Measurements from ENCODE around the gene FPR1.
"Not testable (repeated sequence)": the region's sequence is repeated elsewhere in the genome, so short reads cannot be mapped to it uniquely, and the experiment has no call there.

The FPR1 gene

DNA sequence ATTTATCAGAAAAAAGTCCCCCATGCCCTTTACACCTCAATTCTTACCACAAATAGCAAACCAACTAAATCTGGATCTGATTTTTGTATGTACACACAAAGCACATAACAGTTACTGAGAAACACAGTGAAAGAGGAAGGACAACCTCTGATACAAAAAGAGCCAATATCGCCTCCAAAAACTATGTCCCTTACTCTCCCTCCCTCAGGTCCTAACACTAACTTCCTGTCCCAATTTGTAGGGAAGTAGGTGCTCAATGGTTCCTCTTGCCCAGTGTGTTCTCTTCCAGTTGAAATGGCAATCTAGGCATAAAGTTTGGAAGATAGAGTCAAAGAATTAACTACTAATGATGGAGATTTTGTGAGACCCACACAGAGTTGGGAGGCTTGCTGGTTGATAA, 27.5 kb upstream of the FPR1 start:
- no peak for DNase-seq

DNA sequence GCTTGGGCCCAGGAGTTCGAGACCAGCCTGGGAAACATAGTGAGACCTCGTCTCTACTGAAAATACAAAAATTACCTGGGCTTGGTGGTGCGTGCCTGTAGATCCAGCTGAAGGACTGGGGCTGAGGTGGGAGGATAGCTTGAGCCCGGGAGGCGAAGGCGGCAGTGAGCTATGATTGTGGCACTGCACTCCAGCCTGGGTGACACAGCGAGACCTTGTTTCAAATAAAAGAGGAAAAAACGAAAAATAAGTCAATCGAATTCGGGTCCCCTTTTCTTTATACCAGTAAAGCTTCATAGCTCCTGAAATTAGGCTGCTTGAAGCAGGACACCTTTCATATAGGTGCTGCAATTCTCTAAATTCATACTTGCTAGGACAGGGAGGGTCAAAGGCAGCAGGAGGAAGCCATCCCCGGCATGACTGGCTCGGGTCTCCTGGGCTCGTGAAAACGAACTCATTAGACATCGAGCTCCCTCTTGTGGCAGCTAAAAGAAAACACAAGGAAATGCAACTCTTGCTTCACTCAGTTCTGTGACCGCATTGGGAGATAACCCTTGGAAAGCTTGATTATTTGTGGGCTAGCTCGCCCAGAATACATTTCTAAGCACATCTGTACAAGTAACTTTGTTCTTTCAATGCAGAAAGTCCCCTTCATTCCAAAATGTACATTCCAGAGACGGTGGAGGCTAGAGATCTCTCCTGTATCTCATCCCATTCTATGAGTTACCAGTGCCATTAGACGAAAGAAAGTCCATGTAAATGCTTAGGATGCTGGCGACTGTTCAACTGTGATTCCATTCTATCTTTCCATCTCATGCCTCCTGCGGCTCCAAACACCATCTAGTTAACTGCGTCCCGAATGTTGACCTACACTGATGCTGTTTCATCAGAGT, 26.1 kb upstream of the FPR1 start:
- DNase-seq = peak; percentile 91

DNA sequence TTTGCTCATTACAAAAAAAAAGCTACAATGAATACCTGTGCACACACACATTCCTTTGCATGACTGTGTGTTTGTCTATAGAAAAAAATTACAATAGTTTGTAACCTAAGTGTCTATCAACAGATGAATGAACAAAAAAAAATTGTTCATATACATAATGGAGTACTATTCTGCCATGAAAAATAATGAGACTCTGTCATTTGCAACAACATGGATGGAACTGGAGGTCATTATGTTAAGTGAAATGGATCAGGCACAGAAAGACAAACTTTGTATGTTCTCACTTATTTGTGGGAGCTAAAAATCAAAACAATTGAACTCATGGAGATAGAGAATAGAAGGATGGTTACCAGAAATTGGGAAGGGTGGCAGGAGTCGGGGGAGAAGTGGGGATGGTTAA, 24.9 kb upstream of the FPR1 start:
- DNase-seq = not testable (repeated sequence)

DNA sequence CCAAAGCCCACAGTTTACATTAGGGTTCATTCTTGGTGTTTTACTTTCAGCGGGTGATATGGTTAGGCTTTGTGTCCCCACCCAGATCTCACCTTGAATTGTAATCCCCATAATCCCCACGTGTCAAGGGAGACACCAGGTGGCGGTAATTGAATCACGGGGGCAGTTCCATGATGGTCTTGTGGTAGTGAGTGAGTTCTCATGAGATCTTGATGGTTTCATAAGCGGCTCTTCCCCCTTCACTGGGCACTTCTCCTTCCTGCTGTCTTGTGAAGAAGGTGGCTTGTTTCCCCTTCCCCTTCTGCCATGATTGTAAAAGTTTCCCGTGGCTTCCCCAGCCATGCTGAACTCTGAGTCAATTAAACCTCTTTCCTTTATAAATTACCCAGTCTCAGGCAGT, 21.3 kb upstream of the FPR1 start:
- peak; percentile 65 for DNase-seq

DNA sequence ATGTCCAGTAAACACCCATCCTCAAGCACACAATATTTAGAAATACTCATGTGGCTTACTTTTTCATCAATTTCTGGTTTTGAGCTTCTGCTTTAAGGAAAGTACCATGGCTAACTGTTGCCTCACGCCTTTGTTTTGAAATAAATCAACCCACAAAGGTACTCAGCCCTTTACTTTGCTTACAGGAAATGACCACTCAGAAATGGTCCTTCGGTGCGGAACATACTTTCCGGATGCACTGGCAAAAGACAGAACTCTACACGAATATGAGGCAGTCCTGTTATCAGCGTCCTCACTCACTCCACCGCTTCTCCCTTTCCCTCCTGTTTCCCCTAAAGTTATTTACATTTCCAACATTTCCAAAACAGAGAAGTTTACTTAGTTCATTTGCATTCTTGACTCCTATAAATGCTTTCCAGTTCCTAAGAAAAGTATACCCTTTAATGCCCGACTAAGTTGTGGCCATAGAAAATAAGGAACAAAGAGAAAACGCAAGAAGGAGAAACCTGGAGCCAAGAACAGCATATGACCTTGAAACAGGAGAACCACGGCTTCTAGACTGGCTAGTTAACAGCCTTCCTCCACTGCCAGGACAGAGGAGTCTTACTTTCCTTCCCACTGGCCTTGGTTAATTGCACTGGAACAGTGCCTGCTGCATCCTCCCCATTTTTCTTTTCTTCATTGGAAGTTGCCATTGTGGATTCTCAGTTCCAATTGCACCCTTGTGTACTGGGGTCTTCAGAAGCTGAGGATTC, 19.9 kb upstream of the FPR1 start:
- peak; percentile 90 for DNase-seq

DNA sequence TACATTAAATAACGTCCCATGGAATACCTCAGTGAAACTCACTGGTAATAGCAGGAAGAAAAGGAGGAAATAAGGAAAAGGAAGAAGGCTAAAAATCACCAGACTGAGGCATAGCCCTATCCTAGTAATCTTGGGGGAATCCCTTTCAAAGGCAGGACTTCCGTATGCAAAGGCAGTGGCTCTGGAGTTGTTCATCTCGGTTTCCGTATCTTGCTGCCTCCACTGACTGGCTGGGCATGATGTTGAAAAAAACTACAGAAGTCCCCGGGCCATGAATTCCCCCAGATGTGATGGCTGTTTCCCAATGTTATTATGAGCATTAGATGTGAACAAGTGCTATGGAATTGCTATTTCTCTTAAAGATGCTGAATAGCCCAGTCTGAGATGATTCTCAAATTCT, 14.8 kb upstream of the FPR1 start:
- peak; percentile 91 for DNase-seq

DNA sequence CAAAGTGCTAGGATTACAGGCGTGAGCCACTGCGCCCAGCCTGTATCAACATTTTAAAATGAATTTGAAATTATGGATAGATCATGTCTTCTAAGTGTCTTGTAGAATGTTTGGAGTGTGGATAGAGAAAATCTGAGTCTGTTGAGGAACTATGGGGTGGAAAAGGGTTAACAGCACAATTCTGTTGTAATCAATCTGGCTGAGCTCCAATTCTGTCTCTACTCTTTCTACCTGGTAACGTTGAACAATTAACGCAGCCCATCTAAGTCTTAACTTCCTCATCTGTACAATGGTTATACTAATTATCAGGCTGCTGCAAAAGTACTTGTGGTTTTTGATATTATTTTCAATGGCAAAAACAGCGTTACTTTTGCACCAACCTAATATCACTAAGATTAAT, 13.4 kb upstream of the FPR1 start:
- no peak for DNase-seq

DNA sequence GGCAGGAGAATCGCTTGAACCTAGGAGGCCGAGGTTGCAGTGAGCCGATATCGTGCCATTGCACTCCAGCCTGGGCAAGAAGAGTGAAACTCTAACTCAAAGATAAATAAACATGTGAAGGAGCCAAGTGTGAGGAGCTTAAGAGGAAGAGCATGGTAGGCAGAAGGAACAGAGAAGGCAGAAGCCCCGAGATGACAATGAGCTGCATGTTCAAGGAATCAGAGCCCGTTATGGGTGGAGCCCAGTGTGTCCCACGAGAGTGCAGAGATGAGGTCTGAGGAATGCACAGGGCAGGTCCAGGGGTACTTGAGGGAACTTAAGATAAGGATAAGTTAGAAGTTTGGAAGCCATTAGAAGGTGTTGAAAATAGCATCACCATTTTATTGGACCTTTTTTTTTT, 10.0 kb upstream of the FPR1 start:
- no peak for DNase-seq

DNA sequence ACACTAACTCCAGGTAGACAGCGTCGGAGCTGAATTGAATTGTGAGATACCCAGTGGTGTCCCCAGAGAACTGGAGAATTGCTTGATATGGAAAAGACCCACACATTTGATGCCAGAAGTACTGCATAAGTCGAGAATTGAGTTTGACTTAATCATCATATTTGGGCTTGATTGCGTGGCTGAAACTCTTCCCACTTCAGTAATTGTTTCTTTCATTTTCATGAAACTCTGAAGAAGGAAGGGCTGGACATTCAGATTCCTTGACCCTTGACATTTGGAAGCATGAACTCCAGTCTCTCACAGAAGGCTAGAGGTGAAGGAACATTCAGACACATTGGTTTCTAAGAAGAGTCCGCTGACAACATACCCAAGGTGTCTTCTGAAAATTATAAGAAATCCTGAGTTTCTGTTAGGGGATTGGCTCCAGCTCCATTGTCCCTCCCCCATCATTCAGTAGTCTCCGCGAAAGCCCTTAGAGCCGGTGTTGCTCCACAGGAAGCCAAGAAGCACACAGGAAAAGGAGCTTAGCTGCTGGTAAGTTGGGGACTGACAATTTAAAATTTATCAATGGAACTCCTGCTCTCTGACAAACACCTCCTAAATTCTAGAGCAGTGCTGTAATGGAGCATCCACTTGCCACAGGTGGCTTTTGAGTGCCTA, 9.1 kb upstream of the FPR1 start, which contains the start of gene FPR2:
Gene FPR2, plus strand, starts transcription at position 484 of the 660 bp plus-strand sequence. CDS start 7,479 bp downstream, outside the sequence.
- DNase-seq = peak; percentile 81

DNA sequence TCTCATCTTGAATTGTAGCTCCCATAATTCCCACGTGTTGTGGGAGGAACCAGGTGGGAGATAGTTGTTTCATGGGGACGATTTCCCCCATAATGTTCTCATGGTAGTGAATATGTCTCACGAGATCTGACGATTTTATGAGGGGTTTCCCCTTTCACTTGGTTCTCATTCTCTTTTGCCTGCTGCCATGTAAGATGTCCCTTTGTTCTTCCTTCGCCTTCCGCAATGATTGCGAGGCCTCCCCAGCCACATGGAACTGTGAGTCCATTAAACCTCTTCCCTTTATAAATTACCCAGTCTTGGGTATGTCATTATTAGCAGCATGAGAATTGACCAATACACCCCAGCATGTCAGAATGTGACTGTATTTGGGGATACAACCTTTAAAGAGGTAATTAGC, 3.9 kb upstream of the FPR1 start:
- peak; percentile 45 for DNase-seq

DNA sequence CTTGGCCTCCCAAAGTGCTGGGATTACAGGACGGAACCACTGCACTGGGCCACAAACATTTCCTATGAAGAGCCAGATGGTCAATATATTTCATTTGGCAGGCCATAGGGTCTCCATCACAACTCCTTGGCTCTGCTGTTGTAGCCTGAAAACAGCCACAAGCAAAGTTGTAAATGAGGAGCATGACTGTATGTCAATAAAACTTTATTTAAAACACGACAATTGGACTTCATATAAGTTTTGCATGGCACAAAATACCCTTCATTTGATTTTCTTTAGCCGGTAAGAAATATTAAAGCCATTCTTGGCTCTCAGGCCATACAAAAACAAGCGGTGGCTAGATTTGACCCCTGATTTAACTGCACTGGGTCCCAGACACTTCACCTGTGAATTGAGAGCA, 3.1 kb upstream of the FPR1 start:
- no peak for DNase-seq

DNA sequence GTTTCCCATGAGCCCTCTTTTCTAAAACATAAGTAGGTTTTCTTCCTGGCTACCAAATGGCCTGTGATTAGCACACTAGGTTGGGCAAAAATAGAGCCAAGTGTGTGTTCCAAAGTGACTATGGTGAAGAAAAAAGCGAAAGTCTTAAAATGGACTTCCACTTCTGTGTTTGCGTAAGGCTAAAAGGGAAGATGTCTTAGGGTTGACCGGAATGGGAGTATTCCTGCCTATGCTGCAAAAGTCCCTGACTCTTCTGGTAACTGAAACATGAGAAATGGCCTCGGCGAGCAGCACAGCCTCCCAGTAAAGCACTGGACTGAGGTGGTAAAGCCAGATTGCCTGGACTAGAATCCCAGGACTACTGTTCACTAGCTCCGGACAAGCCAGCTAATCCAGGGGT, 2.4 kb upstream of the FPR1 start:
- DNase-seq = peak; percentile 94

DNA sequence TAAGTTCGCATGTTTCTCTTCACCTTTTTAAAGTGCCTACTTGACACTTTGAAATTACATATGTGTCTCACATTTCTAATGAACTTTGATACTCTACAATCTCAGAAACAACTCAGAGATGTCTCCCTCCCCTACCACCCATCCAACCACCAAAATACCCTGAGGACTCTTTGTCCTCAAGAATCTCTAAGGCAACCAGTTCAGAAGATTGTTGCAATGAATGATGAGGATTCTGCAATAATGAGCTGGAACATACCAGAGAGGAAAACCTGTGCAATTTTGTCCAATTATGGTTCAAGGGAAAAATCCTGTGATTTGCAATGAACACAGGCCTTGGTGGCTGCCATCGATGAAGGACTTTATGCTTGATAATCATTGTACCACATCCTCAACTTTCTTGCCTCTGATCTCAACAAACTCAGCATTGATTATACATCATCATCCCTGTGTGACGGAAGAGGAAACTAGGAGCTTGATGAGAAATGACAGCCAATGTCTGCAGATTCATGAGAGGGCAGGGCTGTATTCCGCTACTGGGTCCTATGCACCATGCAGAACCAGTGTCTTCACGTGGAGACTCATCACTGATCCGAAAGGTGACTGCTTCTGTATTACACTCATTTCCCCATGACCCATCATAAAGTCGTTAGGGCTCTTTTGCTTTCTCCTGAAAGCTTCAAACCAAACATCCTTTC, 1.1 kb downstream of the FPR1 start:
- DNase-seq = peak; percentile 43

DNA sequence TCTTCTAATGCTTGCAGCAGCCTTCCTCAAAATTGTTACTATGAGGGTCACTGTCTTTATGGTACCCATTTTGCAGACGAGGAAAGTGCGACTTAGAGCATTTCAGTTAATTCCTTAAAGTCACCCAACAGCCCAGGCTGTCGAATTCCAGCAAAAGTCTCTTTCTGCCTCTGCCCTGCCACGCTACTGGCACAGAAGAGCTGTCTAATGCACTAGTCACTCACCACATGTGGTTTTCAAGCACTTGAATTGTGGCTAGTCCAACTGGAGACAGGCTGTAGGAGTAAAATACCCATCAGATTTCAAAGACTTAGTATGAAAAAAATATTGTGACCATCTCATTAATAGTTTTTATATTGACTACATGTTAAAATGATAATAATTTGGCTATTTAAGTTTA, 1.7 kb downstream of the FPR1 start:
- DNase-seq = no peak

DNA sequence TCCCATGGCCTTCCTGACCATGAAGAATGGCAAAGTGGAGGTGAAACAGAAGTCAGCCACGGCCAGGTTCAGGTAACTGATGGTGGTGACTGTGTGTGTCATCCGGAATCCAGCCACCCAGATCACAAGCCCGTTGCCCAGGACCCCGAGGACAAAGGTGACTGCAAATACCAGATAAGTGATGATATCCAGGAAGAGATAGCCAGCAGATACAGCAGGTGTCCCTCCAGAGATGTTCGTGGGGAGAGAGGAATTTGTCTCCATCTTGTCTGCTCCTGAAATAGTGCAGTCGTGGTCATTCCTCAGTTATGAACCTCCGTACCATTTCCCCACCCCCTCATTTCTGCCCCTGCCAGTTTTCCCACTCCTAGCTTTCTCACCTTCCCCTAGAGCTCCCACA, 4.9 kb downstream of the FPR1 start:
- no peak for DNase-seq

DNA sequence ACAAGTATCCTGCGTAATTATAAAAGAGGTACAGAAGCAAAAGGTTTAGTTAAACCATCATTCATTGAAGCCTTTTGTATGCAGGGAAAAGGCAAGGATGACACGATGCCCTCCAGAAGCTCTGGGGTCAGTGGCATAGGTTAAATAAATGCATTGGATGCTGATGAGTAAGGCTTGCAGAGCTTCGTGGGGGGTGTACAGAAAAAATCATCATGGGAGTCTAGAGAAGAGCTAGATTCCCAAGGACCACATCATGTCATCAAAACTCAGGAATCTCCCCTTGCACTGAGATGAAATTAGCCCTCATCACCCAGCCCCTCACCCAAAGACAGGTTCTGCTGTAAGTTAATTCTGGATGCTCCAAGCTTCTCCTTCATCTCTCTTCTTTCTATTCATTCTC, 8.3 kb downstream of the FPR1 start:
- no peak for DNase-seq

DNA sequence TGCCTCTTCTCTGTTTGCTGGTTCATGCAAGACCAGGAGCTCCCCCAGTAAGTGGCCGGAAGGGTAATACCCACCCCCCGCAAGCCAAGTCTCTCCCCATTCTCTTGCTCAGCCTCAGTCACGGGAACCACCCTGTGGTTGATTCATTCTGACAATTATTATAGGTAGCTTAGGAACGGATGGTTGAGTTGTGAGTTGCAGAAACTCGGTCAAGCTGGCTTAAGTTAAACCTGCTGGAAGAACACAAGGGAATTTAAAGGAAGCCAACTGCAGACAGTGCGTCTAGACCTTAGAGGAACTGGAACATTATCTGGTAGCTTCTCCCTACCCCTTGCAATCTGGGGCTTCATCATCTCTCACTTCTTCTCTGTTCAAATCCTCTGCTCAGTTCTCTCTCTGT, 8.9 kb downstream of the FPR1 start:
- peak; percentile 29 for DNase-seq

DNA sequence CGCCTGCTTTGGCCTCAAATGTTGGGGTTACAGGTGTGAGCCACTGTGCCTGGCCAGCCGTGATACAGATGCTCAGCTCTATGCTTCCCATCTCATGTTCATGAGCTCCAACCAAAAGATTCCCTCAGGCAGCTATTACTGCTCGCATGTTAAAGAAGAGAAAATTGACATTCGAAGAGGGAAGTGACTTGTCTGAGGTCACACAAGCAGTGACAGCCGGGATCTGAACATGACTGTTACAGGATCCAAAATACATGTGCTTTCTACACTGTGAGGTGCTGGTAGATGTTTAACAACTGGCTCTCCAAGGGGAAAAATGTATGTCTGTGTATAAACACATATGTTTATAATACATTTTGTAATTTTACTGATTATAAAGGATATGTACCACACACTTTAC, 11.3 kb downstream of the FPR1 start:
- peak; percentile 80 for DNase-seq

DNA sequence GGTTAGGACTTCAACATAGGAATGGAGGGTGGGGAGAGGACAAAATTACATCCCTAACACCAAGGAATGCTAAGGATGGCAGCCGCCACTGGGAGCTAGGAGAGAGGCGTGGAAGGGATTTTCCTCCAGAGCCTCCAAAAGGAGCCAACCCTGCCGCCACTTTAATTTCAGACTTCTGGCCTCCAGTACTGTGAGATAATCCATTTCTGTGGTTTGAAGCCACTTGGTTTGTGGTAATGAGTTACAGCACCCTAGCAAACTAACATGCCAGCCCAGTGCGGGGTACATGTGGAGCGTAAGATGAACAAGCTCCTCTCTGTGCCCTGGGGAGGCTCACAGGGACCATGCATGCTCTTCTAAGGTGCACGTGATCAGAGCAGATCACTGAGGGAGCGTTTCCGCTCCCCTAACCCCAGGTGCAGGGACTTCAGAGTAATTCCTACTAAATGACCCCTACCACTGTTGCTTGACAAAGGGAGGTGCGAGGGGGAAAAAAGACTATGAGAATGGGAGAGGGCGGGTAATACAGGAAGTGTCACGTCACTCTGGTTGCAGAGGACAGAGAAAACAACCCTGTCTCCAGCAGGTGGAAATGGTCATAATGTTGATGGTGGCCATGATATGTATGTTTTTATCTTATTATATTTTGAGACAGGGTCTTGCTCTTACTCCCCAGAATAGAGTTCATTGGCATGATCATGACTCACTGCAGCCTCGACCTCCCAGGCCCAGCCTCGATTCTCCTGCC, 12.0 kb downstream of the FPR1 start:
- no peak for DNase-seq

DNA sequence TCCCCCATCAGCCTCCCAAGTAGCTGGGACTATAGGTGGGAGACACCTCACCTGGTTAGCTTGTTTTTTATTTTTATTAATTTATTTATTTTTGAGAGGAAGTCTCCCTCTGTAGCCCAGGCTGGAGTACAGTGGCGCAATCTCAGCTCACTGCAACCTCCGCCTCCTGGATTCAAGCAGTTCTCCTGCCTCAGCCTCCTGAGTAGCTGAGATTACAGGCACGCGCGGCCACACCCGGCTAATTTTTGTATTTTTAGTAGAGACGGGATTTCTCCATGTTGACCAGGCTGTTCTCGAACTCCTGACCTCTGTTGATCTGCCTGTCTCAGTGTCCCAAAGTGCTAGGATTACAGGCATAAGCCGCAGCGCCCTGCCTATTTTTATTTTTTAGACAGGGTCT, 13.2 kb downstream of the FPR1 start:
- not testable (repeated sequence) for DNase-seq

DNA sequence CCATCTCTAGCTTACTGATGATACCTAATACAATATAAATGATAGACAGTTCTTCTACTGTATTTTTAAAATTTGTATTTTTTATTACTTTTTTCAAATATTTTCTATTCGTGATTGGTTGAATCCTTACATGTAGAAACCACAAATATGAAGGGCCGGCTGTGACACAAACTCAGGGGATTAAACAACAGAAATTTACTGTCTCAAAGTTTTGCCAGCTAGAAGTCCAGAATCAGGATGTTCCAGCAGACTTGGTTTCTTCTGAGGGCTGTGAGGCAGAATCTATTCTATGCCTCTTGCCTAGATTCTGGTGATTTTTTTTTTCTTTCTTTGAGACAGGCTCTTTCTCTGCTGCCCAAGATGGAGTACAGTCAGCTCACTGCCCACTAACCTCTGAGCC, 13.8 kb downstream of the FPR1 start:
- DNase-seq = no peak

DNA sequence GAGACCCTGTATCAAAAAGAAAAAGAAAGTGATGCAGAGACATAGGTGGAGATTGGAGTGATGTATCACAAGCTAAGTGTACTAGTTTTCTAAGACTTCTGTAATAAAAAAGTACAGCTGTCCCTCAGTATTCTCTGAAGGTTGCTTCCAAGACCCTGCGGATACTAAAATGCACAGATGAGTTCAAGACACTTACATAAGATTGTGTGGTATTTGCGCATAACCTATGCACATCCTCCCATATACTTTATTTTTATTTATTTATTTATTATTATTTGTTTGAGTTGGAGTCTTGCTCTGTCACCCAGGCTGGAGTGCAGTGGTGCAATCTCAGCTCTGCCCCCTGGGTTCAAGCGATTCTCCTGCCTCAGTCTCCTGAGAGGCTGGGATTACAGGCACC, 14.3 kb downstream of the FPR1 start:
- no peak for DNase-seq
